Neural crest cell (in vitro differentiated cells): ENCODE results near the gene LACC1. TPM values are rescaled to one million over a fixed set of nuclear protein-coding genes. Genes with fewer than 3 reads are reported as not detected.

Experiments used
- DNase-seq: peaks from one replicate; pipeline ENCODE4 v3.0.0; 2021; ENCODE audit warnings: low read depth, mixed read lengths, low spot score
- H3K27ac Mint-ChIP-seq: one replicate; pipeline ENCODE4 v1.8.0; 2021; ENCODE audit warnings: mild to moderate bottlenecking, mixed read lengths; ENCODE audit not compliant: unreplicated experiment
- H3K27me3 Mint-ChIP-seq: 2 replicates; pipeline ENCODE4 v1.8.0; 2021; ENCODE audit warnings: low read depth, mild to moderate bottlenecking, mixed read lengths
- H3K36me3 Mint-ChIP-seq: 2 replicates; pipeline ENCODE4 v1.8.0; 2021; ENCODE audit warnings: low read depth, mild to moderate bottlenecking, mixed read lengths
- H3K4me1 Mint-ChIP-seq: 2 replicates; pipeline ENCODE4 v1.8.0; 2021; ENCODE audit warnings: mixed read lengths
- H3K4me3 Mint-ChIP-seq: one replicate; pipeline ENCODE4 v1.8.0; 2021; ENCODE audit warnings: mild to moderate bottlenecking, mixed read lengths
- H3K9me3 Mint-ChIP-seq: 2 replicates; pipeline ENCODE4 v1.8.0; 2021; ENCODE audit warnings: mixed read lengths
- CTCF ChIP-seq: fragments of 200-600 bp; sonication (generic); conservative IDR thresholded peaks from 2 replicates; pipeline ENCODE4 v1.5.0; 2021; ENCODE audit warnings: antibody characterized with exemption, mild to moderate bottlenecking
- total RNA-seq: library from RNA; stranded (reverse); gene quantifications from 2 replicates; pipeline ENCODE4 v1.2.1, GENCODE V29; 2021

The LACC1 gene
- total RNA-seq, 1 donor from 2014 or later = 0.75 TPM

- no peak for TF ChIP-seq CTCF
- Mint-ChIP-seq H3K4me3 (no peak overlapping the region), H3K36me3 (no peaks in the 10 kb centered on the region), H3K27ac (no peak overlapping the region), H3K9me3 (no peaks in the 10 kb centered on the region), H3K4me1 (peaks cover 3% of the 10 kb centered on the region), H3K27me3 (no peaks in the 10 kb centered on the region)
- no peak for DNase-seq
These were observed 59.4 kb downstream of the LACC1 start for GRCh38 chr13:43939086-43939485.

GRCh38 chr13:43942286-43942685, 62.6 kb downstream of the LACC1 start:
- Mint-ChIP-seq H3K4me1 (no peaks in the 10 kb centered on the region), H3K9me3 (no peaks in the 10 kb centered on the region), H3K4me3 (no peak overlapping the region), H3K27me3 (no peaks in the 10 kb centered on the region), H3K27ac (no peak overlapping the region), H3K36me3 (no peaks in the 10 kb centered on the region)
- no peak for TF ChIP-seq CTCF
- no peak for DNase-seq

Other genes with a start within 250 kb of the LACC1 start
- gene ENOX1, start 92.9 kb upstream of the LACC1 start, total RNA-seq = 3.1 and 3.8 TPM in 2 replicates
- gene CCDC122, start 164 bp upstream of the LACC1 start, total RNA-seq = 4.8 and 6.4 TPM in 2 replicates